ENCODE measurements around the gene TREML4. TPM values are rescaled to one million over a fixed set of nuclear protein-coding genes. Genes with fewer than 3 reads are reported as not detected.

Gene TREML4
- total RNA-seq, 4 donors from 2014 or later, result not detected

DNA sequence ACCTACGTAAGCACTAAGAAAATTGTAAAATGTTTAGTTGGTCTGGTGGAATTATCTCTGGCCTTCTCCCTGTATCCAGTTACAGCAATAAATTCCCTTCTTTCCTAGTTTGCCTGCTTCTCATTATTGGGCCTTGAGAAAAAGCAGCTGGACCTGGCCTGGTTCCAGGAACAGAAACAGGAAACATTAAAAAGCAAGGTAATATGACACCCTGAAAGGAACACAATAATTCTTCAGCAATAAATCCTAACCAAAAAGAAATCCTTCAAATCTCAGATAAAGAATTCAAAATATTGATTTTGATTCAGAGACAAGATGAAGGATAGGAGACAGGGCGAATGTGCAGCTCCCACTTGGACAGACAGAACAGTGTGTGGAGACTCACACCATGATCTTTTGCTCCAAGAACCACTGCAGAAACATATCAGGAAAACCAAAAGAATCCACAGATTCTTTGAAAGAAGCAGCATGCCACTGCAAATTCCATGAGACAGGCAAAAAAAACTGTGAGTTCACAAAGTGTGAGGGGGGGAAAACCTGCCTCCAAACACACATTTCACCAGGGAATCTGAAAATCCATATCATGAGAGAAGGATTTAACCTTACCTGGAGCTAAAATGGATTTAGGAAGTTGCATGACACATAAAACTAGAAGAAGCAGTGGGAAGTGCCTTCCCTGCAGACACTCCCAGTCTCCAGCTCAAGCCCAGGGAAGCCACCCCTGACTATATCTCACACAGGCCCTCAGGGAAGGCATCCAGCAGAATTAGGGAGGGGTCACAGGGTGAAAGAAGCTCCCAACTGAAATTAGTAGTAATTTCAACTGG lies 29.4 kb downstream of the TREML4 start:
- intact Hi-C loops (cut with DNase I), result no loop called here
- Histone ChIP-seq H3K4me3 (replicated peaks in 1 of 3) (no peak overlapping the region), H3K9me3 (no peaks in the 10 kb centered on the region), H3K27ac (no peak overlapping the region), H3K36me3 (no peaks in the 10 kb centered on the region), H3K4me1 (no peaks in the 10 kb centered on the region), H3K27me3 (no peaks in the 10 kb centered on the region)
- peak in 1 of 2 donors; percentile 21 for DNase-seq
- TF ChIP-seq POLR2A (IDR thresholded peaks at IDR 0.05), result no peak
- TF ChIP-seq, protein P1, sequence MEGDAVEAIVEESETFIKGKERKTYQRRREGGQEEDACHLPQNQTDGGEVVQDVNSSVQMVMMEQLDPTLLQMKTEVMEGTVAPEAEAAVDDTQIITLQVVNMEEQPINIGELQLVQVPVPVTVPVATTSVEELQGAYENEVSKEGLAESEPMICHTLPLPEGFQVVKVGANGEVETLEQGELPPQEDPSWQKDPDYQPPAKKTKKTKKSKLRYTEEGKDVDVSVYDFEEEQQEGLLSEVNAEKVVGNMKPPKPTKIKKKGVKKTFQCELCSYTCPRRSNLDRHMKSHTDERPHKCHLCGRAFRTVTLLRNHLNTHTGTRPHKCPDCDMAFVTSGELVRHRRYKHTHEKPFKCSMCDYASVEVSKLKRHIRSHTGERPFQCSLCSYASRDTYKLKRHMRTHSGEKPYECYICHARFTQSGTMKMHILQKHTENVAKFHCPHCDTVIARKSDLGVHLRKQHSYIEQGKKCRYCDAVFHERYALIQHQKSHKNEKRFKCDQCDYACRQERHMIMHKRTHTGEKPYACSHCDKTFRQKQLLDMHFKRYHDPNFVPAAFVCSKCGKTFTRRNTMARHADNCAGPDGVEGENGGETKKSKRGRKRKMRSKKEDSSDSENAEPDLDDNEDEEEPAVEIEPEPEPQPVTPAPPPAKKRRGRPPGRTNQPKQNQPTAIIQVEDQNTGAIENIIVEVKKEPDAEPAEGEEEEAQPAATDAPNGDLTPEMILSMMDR (IDR thresholded peaks at IDR 0.05), result no peak
- WGBS, 2 donors, result 71 to 83% methylated on average over 2 of the region's 2 CpGs

DNA sequence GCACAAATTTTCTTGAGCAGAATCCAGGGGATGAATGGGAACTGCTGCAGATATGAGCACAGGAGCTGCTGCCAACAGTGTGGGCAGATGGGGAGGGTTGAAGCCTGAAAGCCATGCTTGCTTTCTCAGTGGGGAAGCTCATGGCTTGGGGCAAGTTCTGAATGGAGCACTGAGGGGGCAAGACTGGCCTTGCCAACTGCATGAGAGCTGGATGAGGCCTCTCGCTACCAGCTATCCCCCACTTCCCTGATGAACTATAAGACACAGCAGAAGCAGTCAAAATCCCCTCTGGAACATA lies 30.0 kb downstream of the TREML4 start:
- no peak for DNase-seq
- no peaks in the 10 kb centered on the region for H3K36me3 ChIP-seq
- 100% methylated on average over 1 of the region's 1 CpG for WGBS, 2 donors
- no peaks in the 10 kb centered on the region for H3K9me3 ChIP-seq
- no peaks in the 10 kb centered on the region for H3K27me3 ChIP-seq
- no peaks in the 10 kb centered on the region for H3K4me1 ChIP-seq
- H3K4me3 ChIP-seq (replicated peaks in 1 of 3), result no peak overlapping the region
- no peak overlapping the region for H3K27ac ChIP-seq
- intact Hi-C loops (cut with DNase I), result no loop called here
- TF ChIP-seq, protein P1 (IDR thresholded peaks at IDR 0.05), result no peak
- TF ChIP-seq POLR2A (IDR thresholded peaks at IDR 0.05), result no peak

DNA sequence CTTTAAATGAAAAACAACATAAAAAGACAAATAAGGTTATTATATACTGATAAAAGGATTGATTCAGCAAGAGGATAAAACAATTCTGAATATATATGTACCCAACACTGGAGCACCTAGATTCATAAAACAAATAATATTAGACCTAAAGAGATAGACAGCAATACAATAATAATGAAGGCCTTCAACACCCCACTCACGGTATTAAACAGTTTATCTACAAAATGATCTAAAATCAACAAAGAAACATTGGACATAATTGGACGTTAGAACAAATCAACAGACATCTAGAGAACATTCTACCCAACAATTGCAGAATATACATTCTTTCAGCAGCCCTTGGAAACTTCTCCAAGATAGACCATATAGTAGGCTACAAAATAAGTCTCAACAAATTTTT lies 34.3 kb downstream of the TREML4 start:
- H3K4me3 ChIP-seq (replicated peaks in 1 of 3), result no peak overlapping the region
- H3K4me1 ChIP-seq, result no peaks in the 10 kb centered on the region
- WGBS, 2 donors, result 66 to 74% methylated on average over 2 of the region's 2 CpGs
- H3K27ac ChIP-seq, result no peak overlapping the region
- H3K9me3 ChIP-seq, result no peaks in the 10 kb centered on the region
- no peak for DNase-seq
- intact Hi-C loops (cut with DNase I), result no loop called here
- no peak for TF ChIP-seq POLR2A (IDR thresholded peaks at IDR 0.05)
- H3K27me3 ChIP-seq, result no peaks in the 10 kb centered on the region
- no peaks in the 10 kb centered on the region for H3K36me3 ChIP-seq

DNA sequence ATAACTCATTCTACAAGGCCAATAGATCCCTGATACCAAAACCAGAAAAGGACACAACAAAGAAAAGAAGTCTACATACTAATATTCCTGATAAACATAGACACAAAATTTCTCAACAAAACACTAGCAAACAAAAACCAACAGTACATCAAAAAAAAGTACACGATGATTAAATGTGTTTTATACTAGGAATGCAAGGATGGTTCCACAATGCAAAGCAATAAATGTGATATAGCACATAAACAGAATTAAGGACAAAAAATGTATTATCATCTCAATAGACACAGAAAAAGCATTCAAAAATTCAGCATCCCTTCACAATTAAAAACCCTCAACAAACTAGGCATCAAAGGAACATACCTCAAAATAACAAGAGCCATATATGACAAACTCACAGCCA lies 35.1 kb downstream of the TREML4 start:
- TF ChIP-seq, protein P1 (IDR thresholded peaks at IDR 0.05), result no peak
- intact Hi-C loops (cut with DNase I), result no loop called here
- Histone ChIP-seq H3K9me3 (no peaks in the 10 kb centered on the region), H3K4me3 (replicated peaks in 1 of 3) (no peak overlapping the region), H3K27me3 (no peaks in the 10 kb centered on the region), H3K27ac (no peak overlapping the region), H3K4me1 (no peaks in the 10 kb centered on the region), H3K36me3 (no peaks in the 10 kb centered on the region)
- DNase-seq, result no peak
- WGBS, 2 donors, result 82 to 100% methylated on average over 1 of the region's 1 CpG

DNA sequence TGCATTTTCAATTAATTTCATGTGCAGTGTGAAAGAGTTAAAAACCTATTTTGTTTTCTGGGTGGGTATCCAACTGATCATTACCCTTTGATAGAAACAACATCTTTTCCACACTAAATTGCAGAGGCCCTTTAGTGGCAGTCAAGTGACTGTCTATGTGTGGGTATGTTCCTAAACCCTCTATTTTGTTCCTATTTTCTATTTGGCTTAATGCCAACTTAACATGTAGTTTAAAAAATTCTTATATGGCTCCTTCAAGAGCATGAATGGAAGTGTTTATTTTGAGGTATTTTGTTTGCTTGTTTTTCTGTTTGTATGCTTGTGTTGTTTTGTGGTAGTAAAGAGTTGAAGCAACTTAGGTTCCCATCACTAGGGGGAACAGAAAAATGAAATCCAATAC lies 38.4 kb downstream of the TREML4 start:
- Histone ChIP-seq H3K27me3 (no peaks in the 10 kb centered on the region), H3K4me1 (no peaks in the 10 kb centered on the region), H3K27ac (no peak overlapping the region), H3K9me3 (no peaks in the 10 kb centered on the region), H3K36me3 (no peaks in the 10 kb centered on the region), H3K4me3 (replicated peaks in 1 of 3) (no peak overlapping the region)
- DNase-seq, result no peak
- intact Hi-C loops (cut with DNase I), result no loop called here
- TF ChIP-seq, protein P1 (IDR thresholded peaks at IDR 0.05), result no peak
- TF ChIP-seq POLR2A (IDR thresholded peaks at IDR 0.05), result no peak

Measured in thyroid gland (tissue), 4 donors.